SK-N-MC (cell line): ENCODE data around the gene CCDC63.

ENCODE experiments used
- EZH2 ChIP-seq: fragments of 200-600 bp; sonication (generic); IDR thresholded peaks from one replicate; pipeline ENCODE4 v1.6.1; 2017; ENCODE audit warnings: antibody characterized with exemption
- FOXP2 ChIP-seq: optimal IDR thresholded peaks from 2 replicates; pipeline ENCODE3; 2011; ENCODE audit warnings: mild to moderate bottlenecking, moderate library complexity; ENCODE audit not compliant: insufficient read depth; ENCODE audit errors: extremely low read length, control extremely low read depth

GRCh38 chr12:110930348-110931314 is 83.8 kb downstream of the CCDC63 start:
- TF ChIP-seq EZH2: no peak
- TF ChIP-seq FOXP2: no peak
